ENCODE results near the gene HBG2.
"Not testable (repeated sequence)": the region's sequence is repeated elsewhere in the genome, so short reads cannot be mapped to it uniquely, and the experiment has no call there.

HBG2 gene

GRCh38 chr11:5277807-5278382, 23.3 kb upstream of the HBG2 start:
- Histone ChIP-seq H3K9ac (ENCODE audit: low read length) (no peak overlapping the region), H3K27me3 (ENCODE audit: control insufficient read depth, insufficient read depth, low read length) (no peaks in the 10 kb centered on the region), H3K4me1 (ENCODE audit: control insufficient read depth, insufficient read depth, low read length) (no peaks in the 10 kb centered on the region), H3K27ac (ENCODE audit: low read depth, low read length) (no peak overlapping the region), H3K4me3 (ENCODE audit: low read length) (no peak overlapping the region), H3K36me3 (ENCODE audit: control insufficient read depth, insufficient read depth, low read length) (no peaks in the 10 kb centered on the region)

GRCh38 chr11:5276697-5277096, 22.1 kb upstream of the HBG2 start:
- H3K27me3 ChIP-seq (ENCODE audit: control insufficient read depth, insufficient read depth, low read length): no peaks in the 10 kb centered on the region
- no peaks in the 10 kb centered on the region for H3K36me3 ChIP-seq (ENCODE audit: control insufficient read depth, insufficient read depth, low read length)
- H3K9ac ChIP-seq (ENCODE audit: low read length): no peak overlapping the region
- H3K27ac ChIP-seq (ENCODE audit: low read depth, low read length): no peak overlapping the region
- H3K4me1 ChIP-seq (ENCODE audit: control insufficient read depth, insufficient read depth, low read length): no peaks in the 10 kb centered on the region
- no peak overlapping the region for H3K4me3 ChIP-seq (ENCODE audit: low read length)

GRCh38 chr11:5275369-5276110, 21.0 kb upstream of the HBG2 start:
- no peaks in the 10 kb centered on the region for H3K4me1 ChIP-seq (ENCODE audit: control insufficient read depth, insufficient read depth, low read length)
- H3K27ac ChIP-seq (ENCODE audit: low read depth, low read length): no peak overlapping the region
- no peak overlapping the region for H3K4me3 ChIP-seq (ENCODE audit: low read length)
- H3K27me3 ChIP-seq (ENCODE audit: control insufficient read depth, insufficient read depth, low read length): no peaks in the 10 kb centered on the region
- H3K36me3 ChIP-seq (ENCODE audit: control insufficient read depth, insufficient read depth, low read length): no peaks in the 10 kb centered on the region
- no peak overlapping the region for H3K9ac ChIP-seq (ENCODE audit: low read length)

- no peak overlapping the region for H3K9ac ChIP-seq (ENCODE audit: low read length)
- H3K36me3 ChIP-seq (ENCODE audit: control insufficient read depth, insufficient read depth, low read length): no peaks in the 10 kb centered on the region
- H3K27me3 ChIP-seq (ENCODE audit: control insufficient read depth, insufficient read depth, low read length): no peaks in the 10 kb centered on the region
- H3K4me3 ChIP-seq (ENCODE audit: low read length): no peak overlapping the region
- H3K4me1 ChIP-seq (ENCODE audit: control insufficient read depth, insufficient read depth, low read length): no peaks in the 10 kb centered on the region
- H3K27ac ChIP-seq (ENCODE audit: low read depth, low read length): no peak overlapping the region
Observed at GRCh38 chr11:5274395-5274794, 19.8 kb upstream of the HBG2 start.

- Histone ChIP-seq H3K9ac (ENCODE audit: low read length) (no peak overlapping the region), H3K36me3 (ENCODE audit: control insufficient read depth, insufficient read depth, low read length) (no peaks in the 10 kb centered on the region), H3K27me3 (ENCODE audit: control insufficient read depth, insufficient read depth, low read length) (no peaks in the 10 kb centered on the region), H3K27ac (ENCODE audit: low read depth, low read length) (no peak overlapping the region), H3K4me1 (ENCODE audit: control insufficient read depth, insufficient read depth, low read length) (no peaks in the 10 kb centered on the region), H3K4me3 (ENCODE audit: low read length) (no peak overlapping the region)
Observed at GRCh38 chr11:5272395-5273017, 17.9 kb upstream of the HBG2 start.

- Histone ChIP-seq H3K27ac (ENCODE audit: low read depth, low read length) (no peak within 1 kb of the TSS), H3K36me3 (ENCODE audit: control insufficient read depth, insufficient read depth, low read length) (no peaks in the 10 kb centered on the region), H3K4me1 (ENCODE audit: control insufficient read depth, insufficient read depth, low read length) (no peaks in the 10 kb centered on the region), H3K4me3 (ENCODE audit: low read length) (no peak within 1 kb of the TSS), H3K27me3 (ENCODE audit: control insufficient read depth, insufficient read depth, low read length) (no peaks in the 10 kb centered on the region), H3K9ac (ENCODE audit: low read length) (no peak within 1 kb of the TSS)
Observed at GRCh38 chr11:5269715-5270147, 15.2 kb upstream of the HBG2 start, which contains the start of gene HBE1. Gene HBE1 (minus strand): TSS chr11:5269945. CDS start chr11:5269890, 55 bp downstream.

- H3K9ac ChIP-seq (ENCODE audit: low read length): no peak overlapping the region
- no peaks in the 10 kb centered on the region for H3K4me1 ChIP-seq (ENCODE audit: control insufficient read depth, insufficient read depth, low read length)
- no peaks in the 10 kb centered on the region for H3K36me3 ChIP-seq (ENCODE audit: control insufficient read depth, insufficient read depth, low read length)
- H3K4me3 ChIP-seq (ENCODE audit: low read length): no peak overlapping the region
- H3K27ac ChIP-seq (ENCODE audit: low read depth, low read length): no peak overlapping the region
- no peaks in the 10 kb centered on the region for H3K27me3 ChIP-seq (ENCODE audit: control insufficient read depth, insufficient read depth, low read length)
Observed at GRCh38 chr11:5267033-5267563, 12.5 kb upstream of the HBG2 start.

- Histone ChIP-seq H3K9ac (ENCODE audit: low read length) (no peak overlapping the region), H3K36me3 (ENCODE audit: control insufficient read depth, insufficient read depth, low read length) (no peaks in the 10 kb centered on the region), H3K4me1 (ENCODE audit: control insufficient read depth, insufficient read depth, low read length) (no peaks in the 10 kb centered on the region), H3K4me3 (ENCODE audit: low read length) (no peak overlapping the region), H3K27me3 (ENCODE audit: control insufficient read depth, insufficient read depth, low read length) (no peaks in the 10 kb centered on the region), H3K27ac (ENCODE audit: low read depth, low read length) (no peak overlapping the region)
Observed at GRCh38 chr11:5266609-5267008, 12.0 kb upstream of the HBG2 start.

GRCh38 chr11:5265832-5266231, 11.3 kb upstream of the HBG2 start:
- H3K9ac ChIP-seq (ENCODE audit: low read length): no peak overlapping the region
- no peak overlapping the region for H3K27ac ChIP-seq (ENCODE audit: low read depth, low read length)
- no peaks in the 10 kb centered on the region for H3K27me3 ChIP-seq (ENCODE audit: control insufficient read depth, insufficient read depth, low read length)

GRCh38 chr11:5258543-5259262, 4.1 kb upstream of the HBG2 start:
- H3K4me1 ChIP-seq (ENCODE audit: control insufficient read depth, insufficient read depth, low read length): no peaks in the 10 kb centered on the region
- H3K36me3 ChIP-seq (ENCODE audit: control insufficient read depth, insufficient read depth, low read length): no peaks in the 10 kb centered on the region
- no peak overlapping the region for H3K4me3 ChIP-seq (ENCODE audit: low read length)
- H3K9ac ChIP-seq (ENCODE audit: low read length): no peak overlapping the region
- H3K27ac ChIP-seq (ENCODE audit: low read depth, low read length): no peak overlapping the region
- H3K27me3 ChIP-seq (ENCODE audit: control insufficient read depth, insufficient read depth, low read length): no peaks in the 10 kb centered on the region

More at GRCh38 chr11:5265832-5266231, 11.3 kb upstream of the HBG2 start:
- Histone ChIP-seq H3K36me3 (ENCODE audit: control insufficient read depth, insufficient read depth, low read length) (no peaks in the 10 kb centered on the region), H3K4me1 (ENCODE audit: control insufficient read depth, insufficient read depth, low read length) (no peaks in the 10 kb centered on the region), H3K4me3 (ENCODE audit: low read length) (no peak overlapping the region)

- Histone ChIP-seq H3K9ac (ENCODE audit: low read length) (no peak overlapping the region), H3K4me3 (ENCODE audit: low read length) (no peak overlapping the region), H3K27me3 (ENCODE audit: control insufficient read depth, insufficient read depth, low read length) (no peaks in the 10 kb centered on the region), H3K36me3 (ENCODE audit: control insufficient read depth, insufficient read depth, low read length) (no peaks in the 10 kb centered on the region), H3K4me1 (ENCODE audit: control insufficient read depth, insufficient read depth, low read length) (no peaks in the 10 kb centered on the region), H3K27ac (ENCODE audit: low read depth, low read length) (no peak overlapping the region)
Observed at GRCh38 chr11:5257296-5257695, 2.7 kb upstream of the HBG2 start.

GRCh38 chr11:5254023-5254422, 558 bp downstream of the HBG2 start:
- H3K4me3 ChIP-seq (ENCODE audit: low read length); H3K27me3 ChIP-seq (ENCODE audit: control insufficient read depth, insufficient read depth, low read length); H3K4me1 ChIP-seq (ENCODE audit: control insufficient read depth, insufficient read depth, low read length); H3K27ac ChIP-seq (ENCODE audit: low read depth, low read length); H3K36me3 ChIP-seq (ENCODE audit: control insufficient read depth, insufficient read depth, low read length); H3K9ac ChIP-seq (ENCODE audit: low read length): not testable (repeated sequence)

Measured in rectal smooth muscle tissue (tissue), 1 donor.